K562 (cell line): ENCODE measurements around the gene FGF2. TPM values are rescaled to one million over a fixed set of nuclear protein-coding genes. Genes with fewer than 3 reads are reported as not detected.

Experiments
- ATAC-seq: fragments of 200-7000 bp; cut with Tn5 transposase; 3 replicates; pipeline ENCODE4 v1.9.1; 2020; ENCODE audit warnings: moderate library complexity
- BruUV-seq: library from RNA; stranded (reverse); fragments of 400-500 nt; replicated peaks from 2 replicates; lab custom pipeline; 2021; lab: Mats Ljungman, UMichigan
- CTCF ChIA-PET: fragments of 300-600 bp; formaldehyde crosslinking; extraction: SDS; loops from one replicate; lab custom pipeline; 2021; ENCODE audit warnings: low intra/inter-chr PET ratio; lab: Yijun Ruan, JAX
- POLR2A ChIA-PET: fragments of 300-600, 350-650 bp; sonication (Branson Sonifier 250); formaldehyde crosslinking; extraction: SDS; loops from one replicate; lab custom pipeline; 2021; ENCODE audit warnings: antibody characterized with exemption, inconsistent platforms; lab: Yijun Ruan, JAX
- DNase-seq, 4 experiments: peaks; one replicate each; pipeline versions ENCODE4 v3.0.0 to v3.0.0-alpha.2; 2011 to 2018; ENCODE audit warnings: low spot score in 3 of 4, mixed read lengths in 3 of 4; ENCODE audit errors: extremely low read depth in 1 of 4
- FAIRE-seq: peaks from 2 replicates; lab custom pipeline; 2011; peaks lifted over from hg19 to GRCh38; lab: Jason Lieb, UNC
- H2AFZ ChIP-seq: 2 replicates; pipeline ENCODE4 v1.6.0; 2011; ENCODE audit warnings: low read depth, low read length, control low read depth, inconsistent platforms
- H3K27ac ChIP-seq: fragments of 200-600 bp; 3 replicates; pipeline ENCODE4 v1.8.0; 2011; ENCODE audit warnings: low read depth, mild to moderate bottlenecking, control low read depth, inconsistent platforms, low read length, moderate library complexity, mixed read lengths; ENCODE audit errors: extremely low read depth
- H3K27me3 ChIP-seq, 2 experiments: fragments of 300-600 bp in 1 of 2; 2 replicates in 1 of 2; 3 replicates in 1 of 2; pipeline versions ENCODE4 v1.6.0 to v1.8.0; 2011; ENCODE audit warnings: inconsistent platforms in 2 of 2, low read length in 2 of 2, mild to moderate bottlenecking in 1 of 2, mixed read lengths in 1 of 2, moderate library complexity in 1 of 2; ENCODE audit not compliant: control insufficient read depth in 2 of 2, insufficient read depth in 2 of 2
- H3K36me3 ChIP-seq: fragments of 300-600 bp; 3 replicates; pipeline ENCODE4 v1.8.0; 2011; ENCODE audit warnings: mild to moderate bottlenecking, low read length, inconsistent platforms; ENCODE audit not compliant: control insufficient read depth, insufficient read depth
- H3K4me1 ChIP-seq, 2 experiments: fragments of 200-600 bp in 1 of 2; replicated peaks in 1 of 2; 2 replicates in 1 of 2; 3 replicates in 1 of 2; pipeline versions ENCODE4 v1.5.1 to v1.8.0; 2011; ENCODE audit warnings: inconsistent platforms in 2 of 2, low read length in 2 of 2, mild to moderate bottlenecking in 1 of 2, mixed read lengths in 1 of 2, moderate library complexity in 1 of 2; ENCODE audit not compliant: control insufficient read depth in 2 of 2, insufficient read depth in 2 of 2
- H3K4me2 ChIP-seq: 2 replicates; pipeline ENCODE4 v1.6.1; 2011; ENCODE audit warnings: low read length, control low read depth, inconsistent platforms, mixed read lengths; ENCODE audit not compliant: insufficient read depth
- H3K4me3 ChIP-seq: fragments of 200-600 bp; sonication (generic), shearing (Covaris generic); 2 replicates; pipeline ENCODE4 v1.5.1; 2016; ENCODE audit warnings: control low read depth, inconsistent platforms
- H3K79me2 ChIP-seq: fragments of 200-600 bp; 3 replicates; pipeline ENCODE4 v1.8.0; 2011; ENCODE audit warnings: low read length, inconsistent platforms; ENCODE audit not compliant: control insufficient read depth, insufficient read depth
- H3K9ac ChIP-seq, 2 experiments: 2 replicates each; pipeline versions ENCODE4 v1.6.0 to v1.6.1; 2011; ENCODE audit warnings: low read depth in 2 of 2, low read length in 2 of 2, control low read depth in 1 of 2, inconsistent platforms in 1 of 2, mild to moderate bottlenecking in 1 of 2, mixed read lengths in 1 of 2; ENCODE audit not compliant: insufficient read depth in 1 of 2
- H3K9me1 ChIP-seq: one replicate; pipeline ENCODE4 v1.6.0; 2011; ENCODE audit warnings: inconsistent platforms, mild to moderate bottlenecking, low read length, moderate library complexity; ENCODE audit not compliant: control insufficient read depth, insufficient read depth
- H3K9me3 ChIP-seq: replicated peaks from 2 replicates; pipeline ENCODE4 v1.5.1; 2011; ENCODE audit warnings: low read depth, low read length, inconsistent platforms; ENCODE audit not compliant: control insufficient read depth, insufficient read depth
- H4K20me1 ChIP-seq: replicated peaks from 2 replicates; pipeline ENCODE4 v1.6.1; 2011; ENCODE audit warnings: low read length, inconsistent platforms, mixed read lengths; ENCODE audit not compliant: control insufficient read depth, insufficient read depth
- HNRNPK ChIP-seq: fragments of 200-400 bp; formaldehyde crosslinking; IDR thresholded peaks from one replicate; pipeline ENCODE4 v1.6.1; 2018; ENCODE audit warnings: mild to moderate bottlenecking, low read depth, low read length; ENCODE audit not compliant: poor library complexity, severe bottlenecking
- MAFG ChIP-seq: fragments of 450-650 bp; conservative IDR thresholded peaks from 2 replicates; pipeline ENCODE4 v1.6.1; 2016; ENCODE audit warnings: missing genetic modification characterization, missing compliant biosample characterization
- MBD2 ChIP-seq: sonication (generic); IDR thresholded peaks from 2 replicates; pipeline ENCODE4 v1.6.1; 2016; ENCODE audit warnings: low read depth, borderline replicate concordance
- SIRT6 ChIP-seq: IDR thresholded peaks from one replicate; pipeline ENCODE4 v1.6.1; 2012; ENCODE audit warnings: low read depth, mild to moderate bottlenecking, control low read depth, inconsistent platforms, low read length, moderate library complexity
- ZNF354B ChIP-seq: fragments of 250-450 bp; sonication (Bioruptor Pico); IDR thresholded peaks from 2 replicates; pipeline ENCODE4 v1.4.0; 2020
- WGBS: fragments of 100-300 bp; shearing (Covaris generic); methylation state at CpG from one replicate; pipeline ENCODE4 v1.1.6; 2016; ENCODE audit warnings: low coverage, mixed read lengths; ENCODE audit not compliant: insufficient coverage; ENCODE audit errors: missing lambda C conversion rate; 5-methylcytosine and 5-hydroxymethylcytosine counted together
- in situ Hi-C: fragments of 300-500 bp; cut with MboI; formaldehyde crosslinking; loops from 4 replicates; pipeline ENCODE4 v1.15.0; 2018; ENCODE audit warnings: inconsistent platforms, mixed read lengths
- intact Hi-C: fragments of 100-400 bp; cut with micrococcal nuclease; formaldehyde crosslinking; loops from 2 replicates; pipeline ENCODE4 v1.14.2; 2022
- polyA plus RNA-seq, 8 experiments: library from polyadenylated mRNA; depleted of rRNA in 4 of 8; stranded (reverse) in 5 of 8; unstranded in 3 of 8; fragments of >200 nt; fragmentation: Nextera tagmentation in 2 of 8; fragmentation: Illumina TruSeq in 1 of 8; extraction: Ambion mirVana in 2 of 8; extraction: Trizol in 1 of 8; gene quantifications; 2 replicates each; pipeline versions ENCODE4 v1.2.1 to v1.2.3, GENCODE V29; 2011 to 2014; ENCODE audit warnings: inconsistent platforms in 1 of 8, missing spikeins in 1 of 8
- total RNA-seq, 7 experiments: library from RNA; depleted of rRNA in 6 of 7; stranded (reverse); fragments of >200 nt in 6 of 7; fragmentation: Illumina TruSeq in 2 of 7; extraction: Trizol in 2 of 7; gene quantifications; 2 replicates each; pipeline versions ENCODE4 v1.2.1 to v1.2.3, GENCODE V29; 2011 to 2021; ENCODE audit warnings: low replicate concordance in 1 of 7

The FGF2 gene
- total and polyA plus RNA-seq, 9 of the 15 experiments (the other 6 are each of a cell fraction or from before 2014, with no cell fraction given) = 2.5 to 19.4 (median 9.2) TPM

GRCh38 chr4:122901247-122902010 lies 74.8 kb downstream of the FGF2 start:
- FAIRE-seq = no peak
- in situ Hi-C loops = loop anchor here (25.0 kb wide), 1 partner anchor 1039 kb away; the partner anchor contains the start of gene BBS7
- H3K4me2 ChIP-seq = no peak overlapping the region

GRCh38 chr4:122903766-122904288 lies 77.2 kb downstream of the FGF2 start:
- H3K79me2 ChIP-seq = no peaks in the 10 kb centered on the region
- no peak overlapping the region for H3K4me2 ChIP-seq
- no peak for ATAC-seq
- no peaks in the 10 kb centered on the region for H4K20me1 ChIP-seq
- POLR2A ChIA-PET = interaction anchor here (0.5 to 1.3 kb wide), 7 partner anchors 8 to 171 kb away, joined by 3 to 4 read pairs (median 3); partner anchors contain the start of genes BBS12 and NUDT6
- H3K9me3 ChIP-seq = no peaks in the 10 kb centered on the region
- no peak overlapping the region for H3K27ac ChIP-seq
- in situ Hi-C loops (loop anchor here (25.0 kb wide), 1 partner anchor 1042 kb away; the partner anchor contains the start of gene BBS7), intact Hi-C loops (no loop called here)
- no peak for DNase-seq
- H3K36me3 ChIP-seq = no peaks in the 10 kb centered on the region; the same call in 2 of the 3 replicates
- no peak overlapping the region for H3K4me3 ChIP-seq
- no peak for TF ChIP-seq MBD2
- H2AFZ ChIP-seq = no peak overlapping the region
- no peaks in the 10 kb centered on the region for H3K9me1 ChIP-seq
- BruUV-seq = no TSS peak
- no peak overlapping the region for H3K9ac ChIP-seq
- H3K4me1 ChIP-seq = peaks cover 0 to 5% of the 10 kb centered on the region in 2 experiments; a peak in 2 of 5 replicates
- CTCF ChIA-PET = no interaction called here
- peak; percentile 40 for FAIRE-seq
- H3K27me3 ChIP-seq = no peaks in the 10 kb centered on the region

More at GRCh38 chr4:122901247-122902010, 74.8 kb downstream of the FGF2 start:
- CTCF ChIA-PET = no interaction called here
- Histone ChIP-seq H3K36me3 (peaks cover 11% of the 10 kb centered on the region; the same call in 1 of the 3 replicates), H3K27me3 (no peaks in the 10 kb centered on the region), H3K79me2 (no peaks in the 10 kb centered on the region), H3K9me3 (no peaks in the 10 kb centered on the region), H3K4me1 (peaks cover 0 to 2% of the 10 kb centered on the region in 2 experiments; a peak in 1 of 5 replicates), H3K9ac (no peak overlapping the region), H2AFZ (no peak overlapping the region), H3K9me1 (no peaks in the 10 kb centered on the region), H4K20me1 (no peaks in the 10 kb centered on the region), H3K27ac (no peak overlapping the region), H3K4me3 (no peak overlapping the region)
- ATAC-seq (no peak), DNase-seq (no peak)
- POLR2A ChIA-PET = no interaction called here
- intact Hi-C loops = no loop called here
- TF ChIP-seq SIRT6 (no peak), MAFG (tag) (no peak), HNRNPK (no peak), ZNF354B (no peak)
- no TSS peak for BruUV-seq
- WGBS = 46% methylated on average over 2 of the region's 2 CpGs
